ENCODE data around the gene PRPSAP1. TPM values are rescaled to one million over a fixed set of nuclear protein-coding genes. Genes with fewer than 3 reads are reported as not detected.

PRPSAP1 gene
- total and polyA plus RNA-seq, 2 of the 8 experiments (the other 6 are each of a cell fraction or from before 2014, with no cell fraction given): 32.0 to 54.2 TPM

GRCh38 chr17:76262732-76263344, 90.9 kb downstream of the PRPSAP1 start:
- POLR2A ChIA-PET (ENCODE audit: partially characterized antibody): interaction anchor here (0.9 to 2.1 kb wide), 4 partner anchors 8 to 160 kb away, joined by 3 to 5 read pairs (median 3); no protein-coding TSS in a partner anchor
- TF ChIP-seq ZNF274 (IDR thresholded peaks at IDR 0.05; ENCODE audit: borderline replicate concordance, extremely low read depth, low read length): no peak

More at GRCh38 chr17:76262732-76263344, 90.9 kb downstream of the PRPSAP1 start:
- H2AK5ac ChIP-seq (ENCODE audit: low read depth, low read length): no peak overlapping the region
- no peak overlapping the region; the same call in 1 of the 2 replicates for H2BK5ac ChIP-seq (ENCODE audit: low read depth, low read length)
- H4K20me1 ChIP-seq (replicated peaks in 1 of 2; ENCODE audit: control insufficient read depth in 1 of 2, insufficient read depth in 2 of 2, low read length in 2 of 2): no peaks in the 10 kb centered on the region
- no peak overlapping the region for H3K9ac ChIP-seq (replicated peaks in 1 of 4; ENCODE audit: extremely low read depth in 1 of 4, low read depth in 3 of 4, low read length in 3 of 4)
- H2BK20ac ChIP-seq (ENCODE audit: low read length): no peak overlapping the region
- no peak overlapping the region for H3K14ac ChIP-seq (ENCODE audit: insufficient read length)
- no peak overlapping the region for H3K4me3 ChIP-seq (ENCODE audit: extremely low read depth in 1 of 4, insufficient read depth in 2 of 4, low read depth in 3 of 4, low read length in 4 of 4)
- no peak overlapping the region for H3K23ac ChIP-seq (ENCODE audit: insufficient read length)
- no peaks in the 10 kb centered on the region for H3K9me3 ChIP-seq (ENCODE audit: insufficient read depth in 2 of 2, low read depth in 1 of 2, low read length in 1 of 2)
- CTCF ChIA-PET (ENCODE audit: partially characterized antibody): interaction anchor here (0.7 to 6.2 kb wide), 11 partner anchors 9 to 186 kb away, joined by 3 to 49 read pairs (median 4); no protein-coding TSS in a partner anchor
- no peaks in the 10 kb centered on the region for H3K36me3 ChIP-seq (ENCODE audit: control insufficient read depth in 2 of 4, insufficient read depth in 4 of 4, low read length in 3 of 4)
- 77% methylated on average over 9 of the region's 9 CpGs; no CpG with 5 or more reads in 1 of the 2 experiments for WGBS, 2 experiments (ENCODE audit: extremely low coverage in 1 of 2, insufficient coverage in 1 of 2, insufficient read length in 1 of 2, insufficient replicate concordance in 2 of 2, low coverage in 1 of 2, low lambda C conversion rate in 2 of 2, missing lambda C conversion rate in 1 of 2)
- no peaks in the 10 kb centered on the region for H3K23me2 ChIP-seq (ENCODE audit: low read depth, low read length)
- no peak overlapping the region for H3K4ac ChIP-seq (replicated peaks; ENCODE audit: insufficient read length, low read depth, low read length)
- H4K91ac ChIP-seq (replicated peaks; ENCODE audit: insufficient read length, low read length): peak overlapping the region; percentile 19
- no peak overlapping the region for H3K18ac ChIP-seq (ENCODE audit: extremely low read depth, low read length)
- H3K4me2 ChIP-seq (ENCODE audit: insufficient read depth in 1 of 2, low read depth in 2 of 2, low read length in 2 of 2): no peak overlapping the region
- no peaks in the 10 kb centered on the region; a peak in 1 of 7 replicates for H3K27me3 ChIP-seq (replicated peaks in 1 of 4; ENCODE audit: control insufficient read depth in 3 of 4, extremely low read depth in 1 of 4, insufficient read depth in 3 of 4, low read length in 3 of 4)
- no peak overlapping the region for H3K27ac ChIP-seq (ENCODE audit: low read depth, low read length)
- H2BK15ac ChIP-seq (ENCODE audit: low read length): no peak overlapping the region
- DNase-seq (ENCODE audit: low read depth in 1 of 2, low spot score in 2 of 2) (no peak), FAIRE-seq (no peak)
- H3K56ac ChIP-seq (replicated peaks; ENCODE audit: insufficient read length, low read depth, low read length): no peak overlapping the region
- H3K79me1 ChIP-seq (ENCODE audit: low read depth, low read length): peaks cover 2% of the 10 kb centered on the region; the same call in 1 of the 2 replicates
- H3K4me1 ChIP-seq (replicated peaks in 1 of 4; ENCODE audit: control insufficient read depth in 3 of 4, insufficient read depth in 4 of 4, low read length in 3 of 4): peaks cover 0 to 7% (median 4%) of the 10 kb centered on the region in 4 experiments; a peak in 6 of 7 replicates
- H2BK120ac ChIP-seq (replicated peaks; ENCODE audit: low read depth, low read length): no peak overlapping the region
- peaks cover 3 to 13% of the 10 kb centered on the region in 2 experiments; a peak in 3 of 4 replicates for H3K79me2 ChIP-seq (ENCODE audit: control insufficient read depth in 1 of 2, insufficient read depth in 2 of 2, low read length in 2 of 2)
- H2AFZ ChIP-seq (ENCODE audit: low read length): no peak overlapping the region
- H4K5ac ChIP-seq (ENCODE audit: insufficient read length, low read depth, low read length): no peak overlapping the region
- H2BK12ac ChIP-seq (ENCODE audit: low read depth, low read length): no peak overlapping the region
- peak overlapping the region; percentile 60; the same call in 1 of the 2 replicates for H4K8ac ChIP-seq (ENCODE audit: extremely low read depth, insufficient read depth, low read length)
